Smooth muscle cell (in vitro differentiated cells): ENCODE results near the gene ANKRD53. TPM values are rescaled to one million over a fixed set of nuclear protein-coding genes. Genes with fewer than 3 reads are reported as not detected.

Experiments
- DNase-seq: peaks from one replicate; lab custom pipeline; 2025; ENCODE audit not compliant: unreplicated experiment; lab: John Stamatoyannopoulos, UW
- H2AFZ ChIP-seq: fragments of 200-600 bp; sonication (generic); 2 replicates; pipeline ENCODE4 v1.6.0; 2016; ENCODE audit warnings: antibody characterized with exemption, low read depth, mild to moderate bottlenecking
- H3F3A ChIP-seq: fragments of 200-600 bp; sonication (generic); 2 replicates; pipeline ENCODE4 v1.6.0; 2017; ENCODE audit warnings: antibody characterized with exemption, low read depth
- H3K27ac ChIP-seq: fragments of 200-600 bp; sonication (generic); 2 replicates; pipeline ENCODE4 v1.5.1; 2016; ENCODE audit warnings: low read depth, mild to moderate bottlenecking
- H3K27me3 ChIP-seq: fragments of 200-600 bp; sonication (generic); 2 replicates; pipeline ENCODE4 v1.6.1; 2016; ENCODE audit warnings: low read depth, mild to moderate bottlenecking
- H3K36me3 ChIP-seq: fragments of 200-600 bp; sonication (generic); 2 replicates; pipeline ENCODE4 v1.5.1; 2016; ENCODE audit warnings: low read depth
- H3K4me1 ChIP-seq: fragments of 200-600 bp; sonication (generic); 2 replicates; pipeline ENCODE4 v1.5.1; 2016; ENCODE audit warnings: low read depth
- H3K4me2 ChIP-seq: fragments of 200-600 bp; sonication (generic); 2 replicates; pipeline ENCODE4 v1.6.0; 2016; ENCODE audit warnings: mild to moderate bottlenecking
- H3K4me3 ChIP-seq: fragments of 200-600 bp; sonication (generic); 2 replicates; pipeline ENCODE4 v1.5.1; 2016; ENCODE audit warnings: mild to moderate bottlenecking
- H3K79me2 ChIP-seq: fragments of 200-600 bp; sonication (generic); 2 replicates; pipeline ENCODE4 v1.6.0; 2016; ENCODE audit warnings: low read depth, mild to moderate bottlenecking
- H3K9ac ChIP-seq: fragments of 200-600 bp; sonication (generic); 2 replicates; pipeline ENCODE4 v1.6.0; 2016; ENCODE audit warnings: low read depth
- H3K9me3 ChIP-seq: fragments of 200-600 bp; sonication (generic); replicated peaks from 2 replicates; pipeline ENCODE4 v1.5.1; 2016; ENCODE audit warnings: low read depth
- H4K20me1 ChIP-seq: fragments of 200-600 bp; sonication (generic); 2 replicates; pipeline ENCODE4 v1.6.0; 2016; ENCODE audit warnings: low read depth
- WGBS: methylation state at CpG from one replicate; pipeline ENCODE4 v1.1.7; 2016; ENCODE audit warnings: low lambda C conversion rate; 5-methylcytosine and 5-hydroxymethylcytosine counted together
- polyA plus RNA-seq: library from polyadenylated mRNA; unstranded; fragments of >200 nt; fragmentation: Nextera tagmentation; extraction: Ambion mirVana; gene quantifications from 2 replicates; pipeline ENCODE4 v1.2.1, GENCODE V29; 2016
- total RNA-seq: library from RNA; depleted of rRNA; stranded (reverse); fragments of >200 nt; gene quantifications from 2 replicates; pipeline ENCODE4 v1.2.3, GENCODE V29; 2014
- TF ChIP-seq, protein P1 (sequence below): fragments of 200-600 bp; sonication (generic); IDR thresholded peaks from 2 replicates; pipeline ENCODE4 v1.5.1; 2017; ENCODE audit warnings: borderline replicate concordance, mild to moderate bottlenecking, antibody characterized with exemption; ENCODE audit not compliant: insufficient read depth, poor library complexity, severe bottlenecking

The ANKRD53 gene
- total and polyA plus RNA-seq, 2 experiments from 2014 or later, result 1.3 to 1.9 TPM

DNA sequence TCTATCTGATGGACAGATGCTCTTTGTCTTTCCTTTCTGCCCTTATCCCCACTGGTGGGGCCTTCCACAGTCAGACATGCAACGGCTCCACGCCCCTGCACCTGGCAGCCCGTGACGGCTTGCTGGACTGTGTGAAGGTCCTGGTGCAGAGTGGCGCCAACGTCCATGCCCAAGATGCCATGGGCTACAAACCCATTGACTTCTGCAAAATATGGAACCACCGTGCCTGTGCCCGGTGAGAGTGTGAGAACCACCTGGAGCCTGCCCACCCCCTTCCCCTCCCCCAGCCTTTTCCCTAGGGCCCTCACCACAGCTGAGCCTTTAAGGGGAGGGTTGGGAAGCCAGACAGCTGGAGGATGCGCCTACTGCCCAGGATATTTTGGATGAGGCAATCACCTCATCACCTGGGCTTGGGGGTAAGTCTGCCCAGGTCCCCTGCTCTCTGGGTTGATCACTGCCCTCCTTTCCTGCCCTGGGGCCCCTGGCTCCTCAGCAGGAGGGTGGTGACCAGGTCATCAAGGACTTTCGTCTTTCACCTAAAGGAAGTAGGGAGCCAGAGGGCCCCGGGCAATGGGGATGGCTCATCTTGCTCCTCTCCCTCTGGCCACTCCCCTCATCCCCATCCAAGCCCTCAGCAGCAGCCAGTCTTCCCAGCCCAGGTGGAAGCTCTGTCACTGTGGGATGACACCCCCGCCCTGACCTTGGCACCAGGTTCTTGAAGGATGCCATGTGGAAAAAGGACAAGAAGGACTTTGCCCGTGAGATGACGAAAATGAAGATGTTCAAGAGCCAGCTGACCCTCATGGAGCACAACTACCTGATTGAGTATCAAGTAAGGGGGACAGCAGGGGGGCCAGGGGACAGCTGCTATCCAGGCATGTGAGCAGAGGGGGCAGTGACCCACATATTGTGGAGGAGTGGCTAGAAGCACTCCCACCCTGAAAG lies 3.7 kb downstream of the ANKRD53 start:
- no peak overlapping the region for H2AFZ ChIP-seq
- H3K27me3 ChIP-seq, result no peaks in the 10 kb centered on the region
- no peaks in the 10 kb centered on the region for H3K79me2 ChIP-seq
- peaks cover 10% of the 10 kb centered on the region for H3K4me1 ChIP-seq
- no peak overlapping the region for H3K27ac ChIP-seq
- no peak for DNase-seq
- no peak overlapping the region for H3K4me3 ChIP-seq
- WGBS, result 98% methylated on average over 14 of the region's 14 CpGs
- H3K4me2 ChIP-seq, result no peak overlapping the region
- H4K20me1 ChIP-seq, result peaks cover 23% of the 10 kb centered on the region
- no peaks in the 10 kb centered on the region for H3K9me3 ChIP-seq
- TF ChIP-seq, protein P1, sequence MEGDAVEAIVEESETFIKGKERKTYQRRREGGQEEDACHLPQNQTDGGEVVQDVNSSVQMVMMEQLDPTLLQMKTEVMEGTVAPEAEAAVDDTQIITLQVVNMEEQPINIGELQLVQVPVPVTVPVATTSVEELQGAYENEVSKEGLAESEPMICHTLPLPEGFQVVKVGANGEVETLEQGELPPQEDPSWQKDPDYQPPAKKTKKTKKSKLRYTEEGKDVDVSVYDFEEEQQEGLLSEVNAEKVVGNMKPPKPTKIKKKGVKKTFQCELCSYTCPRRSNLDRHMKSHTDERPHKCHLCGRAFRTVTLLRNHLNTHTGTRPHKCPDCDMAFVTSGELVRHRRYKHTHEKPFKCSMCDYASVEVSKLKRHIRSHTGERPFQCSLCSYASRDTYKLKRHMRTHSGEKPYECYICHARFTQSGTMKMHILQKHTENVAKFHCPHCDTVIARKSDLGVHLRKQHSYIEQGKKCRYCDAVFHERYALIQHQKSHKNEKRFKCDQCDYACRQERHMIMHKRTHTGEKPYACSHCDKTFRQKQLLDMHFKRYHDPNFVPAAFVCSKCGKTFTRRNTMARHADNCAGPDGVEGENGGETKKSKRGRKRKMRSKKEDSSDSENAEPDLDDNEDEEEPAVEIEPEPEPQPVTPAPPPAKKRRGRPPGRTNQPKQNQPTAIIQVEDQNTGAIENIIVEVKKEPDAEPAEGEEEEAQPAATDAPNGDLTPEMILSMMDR, result no peak
- no peaks in the 10 kb centered on the region for H3K36me3 ChIP-seq
- no peak overlapping the region for H3K9ac ChIP-seq
- no peaks in the 10 kb centered on the region for H3F3A ChIP-seq

DNA sequence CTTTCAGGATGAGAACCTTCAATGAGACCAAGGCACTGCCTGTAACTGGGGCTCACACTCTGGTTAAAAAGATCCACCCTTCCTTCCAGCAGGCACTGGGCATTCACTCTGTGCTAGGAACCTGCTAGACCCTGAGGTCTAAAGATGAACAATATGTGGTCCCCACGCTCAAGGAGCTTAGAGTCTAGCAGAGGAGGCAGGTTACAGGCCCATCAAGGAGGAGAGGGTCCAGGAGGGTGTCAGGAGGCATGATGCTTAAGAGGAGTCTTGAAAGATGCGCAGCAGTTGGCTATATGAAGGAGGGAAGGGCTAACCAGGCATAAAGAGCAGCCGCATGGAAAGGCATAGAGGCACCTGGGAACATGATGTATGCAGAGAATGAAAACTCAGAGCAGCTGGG lies 4.5 kb downstream of the ANKRD53 start:
- 98% methylated on average over 3 of the region's 3 CpGs for WGBS
- no peak overlapping the region for H3K27ac ChIP-seq
- H3K4me2 ChIP-seq, result no peak overlapping the region
- H3K27me3 ChIP-seq, result no peaks in the 10 kb centered on the region
- no peak overlapping the region for H2AFZ ChIP-seq
- no peaks in the 10 kb centered on the region for H3K36me3 ChIP-seq
- no peaks in the 10 kb centered on the region for H3K79me2 ChIP-seq
- H3F3A ChIP-seq, result no peaks in the 10 kb centered on the region
- H4K20me1 ChIP-seq, result peaks cover 23% of the 10 kb centered on the region
- H3K9ac ChIP-seq, result no peak overlapping the region
- H3K4me1 ChIP-seq, result peaks cover 5% of the 10 kb centered on the region
- no peaks in the 10 kb centered on the region for H3K9me3 ChIP-seq
- no peak overlapping the region for H3K4me3 ChIP-seq
- TF ChIP-seq, protein P1, result no peak
- no peak for DNase-seq

DNA sequence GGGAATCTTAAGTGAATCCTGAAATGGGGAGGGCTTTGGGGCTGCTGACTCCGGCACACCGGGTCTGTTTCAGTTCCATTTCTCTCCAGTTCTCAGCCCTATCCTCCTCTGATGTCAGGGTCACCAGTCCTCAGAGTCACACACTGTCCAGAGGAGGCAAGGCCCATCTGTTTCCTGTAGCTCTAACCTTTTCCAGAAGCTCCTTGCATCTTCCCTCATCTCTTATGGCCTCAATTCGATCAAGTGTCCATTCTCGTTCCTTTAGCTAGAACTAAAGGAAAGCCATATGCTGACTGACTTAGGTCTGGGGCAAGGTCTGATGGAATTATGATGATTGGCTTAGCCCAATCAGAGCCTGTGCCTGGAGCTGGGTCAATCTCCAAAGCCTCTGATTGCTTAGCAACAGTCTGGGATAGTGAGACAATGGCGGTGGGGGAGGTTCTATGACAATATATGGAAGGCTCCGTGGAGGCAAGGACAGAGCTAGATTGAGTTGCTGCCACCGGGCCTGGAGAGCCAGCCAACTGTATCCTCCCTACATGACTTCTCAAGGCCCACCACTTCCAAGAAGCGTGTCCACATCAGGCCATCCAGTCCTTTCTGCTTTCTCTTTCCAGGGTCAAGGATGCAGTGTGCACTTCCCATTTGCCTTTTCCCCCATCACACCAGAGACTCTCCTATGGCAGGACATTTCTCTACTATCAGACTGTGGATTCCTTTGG lies 5.2 kb downstream of the ANKRD53 start:
- Histone ChIP-seq H3K79me2 (no peaks in the 10 kb centered on the region), H3K4me3 (no peak overlapping the region), H3K4me2 (no peak overlapping the region), H3K36me3 (no peaks in the 10 kb centered on the region), H3F3A (no peaks in the 10 kb centered on the region), H2AFZ (no peak overlapping the region), H4K20me1 (peaks cover 23% of the 10 kb centered on the region), H3K9ac (no peak overlapping the region), H3K27ac (no peak overlapping the region), H3K9me3 (no peaks in the 10 kb centered on the region), H3K4me1 (no peaks in the 10 kb centered on the region), H3K27me3 (no peaks in the 10 kb centered on the region)
- TF ChIP-seq, protein P1, result no peak
- DNase-seq, result no peak
- WGBS, result 96% methylated on average over 8 of the region's 8 CpGs
